GM12865 (cell line): Measurements from ENCODE around the gene CENPVL3.

Experiments used
- DNase-seq: peaks from one replicate; pipeline ENCODE4 v3.0.0; 2010; ENCODE audit warnings: low read depth
- H3K4me3 ChIP-seq: 2 replicates; pipeline ENCODE4 v1.5.1; 2011; ENCODE audit warnings: mild to moderate bottlenecking, low read depth, low read length, control low read depth
- CTCF ChIP-seq: IDR thresholded peaks from 2 replicates; pipeline ENCODE4 v1.5.1; 2011; ENCODE audit warnings: low read length, control low read depth, low read depth, inconsistent platforms; ENCODE audit not compliant: insufficient read depth; ENCODE audit errors: missing control alignments

The CENPVL3 gene

GRCh38 chrX:51608126-51608525, 10.6 kb downstream of the CENPVL3 start:
- no peak for TF ChIP-seq CTCF
- DNase-seq = no peak
- H3K4me3 ChIP-seq = no peak overlapping the region

GRCh38 chrX:51606446-51606845, 12.3 kb downstream of the CENPVL3 start:
- no peak for DNase-seq
- no peak overlapping the region for H3K4me3 ChIP-seq
- no peak for TF ChIP-seq CTCF

GRCh38 chrX:51598899-51599298, 19.8 kb downstream of the CENPVL3 start:
- no peak for DNase-seq
- H3K4me3 ChIP-seq = no peak overlapping the region
- TF ChIP-seq CTCF = no peak

- H3K4me3 ChIP-seq = no peak overlapping the region
- no peak for DNase-seq
- TF ChIP-seq CTCF = no peak
Measured at GRCh38 chrX:51571874-51572273, 46.8 kb downstream of the CENPVL3 start.

GRCh38 chrX:51569561-51569960, 49.2 kb downstream of the CENPVL3 start:
- no peak for TF ChIP-seq CTCF
- DNase-seq = no peak
- H3K4me3 ChIP-seq = no peak overlapping the region

GRCh38 chrX:51568586-51568985, 50.1 kb downstream of the CENPVL3 start:
- TF ChIP-seq CTCF = no peak
- no peak for DNase-seq
- no peak overlapping the region for H3K4me3 ChIP-seq
